GM19463 (cell line): ENCODE data around the gene LRRN4.
A peak's percentile ranks its signal among the peaks of the same experiment; 100 is the strongest.
"Not testable (repeated sequence)": the region's sequence is repeated elsewhere in the genome, so short reads cannot be mapped to it uniquely, and the experiment has no call there.

ENCODE experiments used
- ATAC-seq: cut with Tn5 transposase; IDR thresholded peaks from one replicate; pipeline ENCODE4 v1.9.1; 2021; ENCODE audit warnings: mild to moderate bottlenecking, moderate library complexity; ENCODE audit not compliant: unreplicated experiment

The LRRN4 gene

DNA sequence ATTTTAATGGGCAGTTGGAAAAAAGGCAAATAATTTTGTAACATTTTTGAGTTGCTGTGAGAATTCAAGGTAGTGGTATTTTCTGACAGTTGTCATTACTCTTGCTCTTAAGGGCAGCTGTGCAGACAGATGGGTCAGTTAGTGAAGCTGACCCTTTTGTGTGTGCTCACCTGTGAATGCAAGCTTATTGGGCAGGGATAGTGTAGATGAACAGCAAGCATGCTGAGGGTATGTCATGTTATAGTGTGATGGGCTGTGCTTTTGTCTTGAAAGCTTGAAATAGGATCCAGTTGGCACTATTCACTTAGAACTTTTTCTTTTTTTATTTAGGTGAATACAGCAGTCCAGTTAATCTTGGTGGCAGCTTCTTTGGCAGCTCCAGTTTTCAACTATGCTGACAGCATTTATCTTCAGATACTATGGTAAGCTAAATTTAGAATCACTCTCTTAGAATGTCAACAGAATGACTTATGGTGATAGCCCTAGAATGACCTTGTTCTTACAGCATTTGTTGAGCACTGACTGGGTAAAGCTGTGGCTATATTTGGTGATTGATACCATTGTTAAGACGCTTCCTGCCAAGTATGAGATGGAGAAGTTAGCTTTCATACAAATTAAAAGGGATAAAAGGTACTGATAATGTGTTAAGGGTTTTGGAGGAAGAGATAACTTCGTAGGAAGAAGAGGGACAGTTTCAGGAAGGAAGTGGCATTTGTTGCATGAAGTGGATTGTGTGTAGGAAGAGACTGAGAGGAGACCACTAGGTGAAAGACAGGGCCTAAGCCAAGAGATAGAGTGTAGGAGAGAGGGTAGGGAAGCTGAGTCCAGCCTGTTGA is 19.5 kb downstream of the LRRN4 start:
- no peak for ATAC-seq

DNA sequence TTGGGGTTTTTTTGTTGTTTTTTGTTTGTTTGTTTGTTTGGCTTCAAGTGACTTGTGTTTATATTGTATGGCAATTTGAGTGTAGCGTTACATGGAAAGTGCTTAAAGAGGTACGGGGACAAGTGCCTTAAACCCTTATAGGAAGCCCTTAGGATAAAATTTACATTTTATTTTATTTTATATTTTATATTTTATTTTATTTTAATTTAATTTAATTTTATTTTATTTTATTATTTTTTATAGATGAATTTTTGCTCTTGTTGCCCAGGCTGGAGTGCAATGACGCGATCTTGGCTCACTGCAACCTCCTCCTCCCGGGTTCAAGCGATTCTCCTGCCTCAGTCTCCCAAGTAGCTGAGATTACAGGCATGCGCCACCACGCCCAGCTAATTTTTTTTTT is 21.0 kb downstream of the LRRN4 start:
- not testable (repeated sequence) for ATAC-seq

DNA sequence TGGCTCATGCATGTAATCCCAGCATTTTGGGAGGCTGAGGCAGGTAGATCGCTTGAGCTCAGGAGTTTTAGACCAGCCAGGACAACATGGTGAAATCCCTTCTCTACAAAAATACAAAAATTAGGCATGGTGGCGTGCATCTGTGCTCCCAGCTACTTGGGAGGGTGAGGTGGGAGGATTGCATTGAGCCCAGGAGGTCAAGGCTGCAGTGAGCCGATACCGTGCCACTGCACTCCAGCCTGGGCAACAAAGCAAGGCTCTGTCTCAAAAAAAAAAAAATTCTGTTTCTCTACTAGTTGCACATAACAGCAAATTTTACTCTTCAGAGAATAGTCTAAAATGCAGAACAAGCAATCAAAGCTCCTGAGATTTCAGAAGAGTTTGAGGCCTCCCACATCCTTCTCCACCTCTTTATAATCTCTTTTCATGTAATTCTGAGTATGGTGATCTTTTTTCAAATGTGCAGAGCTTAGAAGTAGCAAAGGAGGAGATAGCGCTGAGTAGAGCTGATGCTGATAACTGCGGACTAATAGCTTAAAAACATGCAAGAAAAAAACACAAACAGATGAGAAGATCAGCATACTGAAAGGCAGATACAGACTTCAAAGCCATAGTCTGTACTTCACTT is 23.3 kb downstream of the LRRN4 start:
- ATAC-seq: no peak

DNA sequence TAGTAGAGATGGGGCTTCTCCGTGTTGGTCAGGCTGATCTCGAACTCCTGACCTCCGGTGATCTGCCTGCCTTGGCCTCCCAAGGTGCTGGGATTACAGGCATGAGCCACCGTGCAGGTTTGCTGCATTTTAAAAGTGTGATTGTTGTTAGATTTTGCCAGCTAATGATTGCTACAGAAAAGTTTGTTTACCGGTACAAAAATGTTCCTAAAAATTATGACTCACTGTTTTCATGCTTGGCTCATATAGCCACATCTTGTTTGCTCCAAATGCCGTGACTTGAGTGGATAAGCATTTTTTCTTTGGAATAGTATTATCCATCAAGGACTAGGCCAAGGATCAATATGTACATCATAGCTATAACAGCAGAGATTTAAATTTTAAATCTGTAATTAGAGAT is 24.3 kb downstream of the LRRN4 start:
- ATAC-seq: no peak

DNA sequence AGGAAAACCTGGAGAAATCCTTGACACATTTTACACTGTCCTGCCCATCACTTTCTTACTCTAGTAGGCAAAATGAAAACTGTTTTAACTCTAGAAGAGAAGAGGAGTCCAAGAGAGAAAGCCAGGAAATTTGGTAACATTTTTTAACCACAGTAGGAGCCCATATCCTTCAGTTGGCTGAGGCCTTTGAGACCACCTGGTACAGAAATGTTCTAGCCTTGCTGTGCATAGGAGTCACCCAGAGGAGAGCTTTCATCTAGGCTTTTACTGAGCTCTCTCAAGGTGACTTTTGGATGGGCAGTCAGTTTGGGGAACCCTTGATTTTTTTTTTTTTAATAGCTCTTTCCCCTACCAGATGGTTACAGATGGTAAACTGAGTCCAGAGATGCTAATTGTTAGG is 25.0 kb downstream of the LRRN4 start:
- ATAC-seq: no peak

DNA sequence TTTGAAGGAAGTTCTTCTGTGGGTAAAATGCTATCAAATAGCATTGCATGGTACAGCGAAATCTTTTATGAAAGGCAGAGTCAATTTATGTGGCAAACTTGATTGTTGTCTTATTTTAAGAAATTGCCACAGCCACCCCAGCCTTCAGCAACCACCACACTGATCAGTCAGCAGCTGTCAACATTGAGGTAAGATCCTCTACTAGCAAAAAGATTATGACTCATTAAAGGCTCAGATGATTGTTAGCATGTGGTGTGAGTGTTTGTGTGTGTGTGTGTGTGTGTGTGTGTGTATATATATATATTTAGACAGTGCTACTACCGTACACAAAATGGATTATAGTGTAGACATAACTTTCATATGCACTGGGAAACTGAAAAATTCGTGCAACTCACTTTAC is 27.8 kb downstream of the LRRN4 start:
- ATAC-seq: no peak

DNA sequence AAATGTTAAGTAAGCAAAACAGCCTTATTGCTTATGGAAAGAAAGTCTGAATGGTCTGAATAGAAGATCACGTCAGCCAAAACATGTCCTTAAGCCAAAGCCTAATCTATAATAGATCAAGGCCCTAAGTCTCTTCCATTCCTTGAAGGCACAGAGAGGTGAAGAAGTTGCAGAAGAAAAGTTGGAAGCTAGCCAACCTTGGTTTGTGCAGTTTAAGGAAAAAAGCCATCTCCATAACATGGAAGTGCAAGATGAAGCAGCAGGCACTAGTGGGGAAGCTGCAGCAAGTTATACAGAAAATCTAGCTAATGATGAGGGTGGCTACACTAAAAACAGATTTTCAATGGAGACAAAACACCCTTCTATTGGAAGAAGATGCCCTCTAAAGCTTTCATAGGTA is 29.1 kb downstream of the LRRN4 start:
- no peak for ATAC-seq

DNA sequence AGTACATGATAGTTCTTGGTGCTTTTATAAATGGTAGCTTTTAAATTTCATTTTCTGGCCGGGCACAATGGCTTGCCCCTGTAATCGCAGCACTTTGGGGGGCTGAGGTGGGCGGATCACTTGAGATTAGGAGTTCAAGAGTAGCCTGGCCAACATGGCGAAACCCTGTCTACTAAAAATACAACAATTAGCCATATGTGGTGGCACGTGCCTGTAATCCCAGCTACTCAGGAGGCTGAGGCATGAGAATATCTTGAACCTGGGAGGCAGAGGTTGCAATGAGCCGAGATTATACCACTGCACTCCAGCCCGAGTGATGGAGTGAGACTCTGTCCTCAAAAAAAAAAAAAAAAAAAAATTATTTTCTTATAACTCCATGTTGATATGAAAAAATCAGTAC is 36.0 kb downstream of the LRRN4 start:
- ATAC-seq: no peak

DNA sequence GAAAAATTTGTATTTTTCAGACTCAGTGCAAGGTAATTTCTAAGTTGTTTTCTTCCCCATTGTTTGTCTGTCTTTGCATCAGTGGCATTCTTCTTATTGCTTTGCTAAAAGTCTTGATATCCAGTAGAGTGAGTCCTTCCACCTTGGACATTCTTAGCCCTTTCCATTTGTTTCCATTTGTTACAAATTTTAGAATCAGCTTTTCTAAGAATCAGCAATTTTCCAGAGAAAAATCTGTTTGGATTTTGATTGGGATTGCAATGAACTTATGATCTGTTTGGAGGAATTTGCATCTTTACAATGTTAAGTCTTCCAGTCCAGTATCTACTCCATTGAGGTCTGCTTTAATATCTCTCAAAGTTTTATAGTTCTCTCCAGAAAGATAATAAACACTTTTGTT is 36.4 kb downstream of the LRRN4 start:
- ATAC-seq: no peak

DNA sequence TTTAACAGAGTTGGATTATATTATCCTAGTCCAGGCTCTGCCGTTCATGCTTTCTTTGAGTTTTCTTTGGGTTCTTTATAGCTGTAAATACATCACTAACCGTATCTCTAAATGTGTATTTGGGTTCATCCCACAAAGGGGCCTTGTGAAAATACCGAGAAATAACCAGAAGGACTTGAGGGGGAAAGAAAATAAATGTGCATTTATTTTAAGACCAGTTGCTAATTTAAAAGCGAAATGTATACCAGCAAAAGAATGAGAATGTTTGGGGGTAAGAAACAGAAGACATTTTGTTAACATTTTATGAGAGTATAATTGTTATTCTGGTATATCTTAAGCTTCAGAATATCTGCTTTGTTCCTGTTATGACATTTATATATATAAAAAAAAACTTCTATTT is 38.9 kb downstream of the LRRN4 start:
- ATAC-seq: no peak

DNA sequence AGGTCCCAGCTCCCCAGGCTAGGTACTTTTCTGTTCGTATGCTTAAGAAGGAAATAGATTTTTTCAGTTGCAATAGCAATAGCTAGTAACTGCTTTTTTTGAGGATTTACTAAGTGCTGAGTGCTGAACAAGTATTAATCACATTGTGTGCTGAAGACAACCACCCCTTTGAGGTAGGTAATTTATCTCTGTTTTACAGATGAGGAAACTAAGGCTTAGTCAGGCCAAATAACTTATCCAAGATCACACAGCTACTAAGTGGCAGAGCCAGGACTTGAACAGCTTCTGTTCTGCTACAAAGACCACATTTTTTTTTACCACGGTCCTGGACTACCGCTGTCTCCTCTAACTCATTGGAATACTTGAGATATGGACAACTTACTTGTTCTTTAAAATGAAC is 39.8 kb downstream of the LRRN4 start:
- ATAC-seq: no peak

DNA sequence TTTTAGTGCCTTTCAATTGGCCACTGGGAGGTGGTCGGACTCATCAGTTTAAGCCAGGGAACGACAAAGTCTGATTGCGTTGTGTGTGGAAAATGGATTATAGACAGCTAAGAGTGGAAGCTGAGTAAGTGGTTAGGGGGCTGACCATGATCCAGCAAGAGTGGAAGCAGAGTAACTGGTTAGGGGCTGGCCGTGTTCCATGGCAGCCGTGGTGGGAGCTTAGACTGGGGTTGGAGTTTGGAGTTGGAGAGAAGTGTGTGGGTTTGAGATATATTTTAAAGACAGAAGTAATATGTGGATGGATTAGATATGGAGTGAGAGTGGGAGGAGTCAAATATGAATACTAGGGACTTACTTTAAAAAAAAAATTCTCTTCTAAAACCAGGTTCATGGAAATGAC is 41.7 kb downstream of the LRRN4 start:
- ATAC-seq: no peak

DNA sequence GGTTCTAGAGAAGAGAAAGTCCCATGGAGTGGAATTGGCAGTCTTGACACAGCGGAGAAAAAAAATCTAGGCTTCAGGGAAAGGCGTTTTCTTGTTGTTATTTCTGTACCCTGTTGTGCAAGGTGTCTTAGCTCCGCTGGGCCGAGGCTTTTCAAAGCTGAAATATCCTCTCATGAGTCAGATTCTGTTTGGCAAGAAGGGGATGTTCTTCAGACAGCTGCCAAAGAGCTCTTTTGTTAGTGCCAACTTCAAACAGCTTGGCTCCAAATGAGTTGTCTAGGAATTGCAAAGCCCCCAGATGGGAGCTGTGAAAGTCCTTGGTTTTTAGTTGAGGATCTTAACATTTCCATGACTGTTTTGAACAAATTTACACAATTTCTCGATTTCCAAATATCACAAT is 45.6 kb downstream of the LRRN4 start:
- no peak for ATAC-seq

DNA sequence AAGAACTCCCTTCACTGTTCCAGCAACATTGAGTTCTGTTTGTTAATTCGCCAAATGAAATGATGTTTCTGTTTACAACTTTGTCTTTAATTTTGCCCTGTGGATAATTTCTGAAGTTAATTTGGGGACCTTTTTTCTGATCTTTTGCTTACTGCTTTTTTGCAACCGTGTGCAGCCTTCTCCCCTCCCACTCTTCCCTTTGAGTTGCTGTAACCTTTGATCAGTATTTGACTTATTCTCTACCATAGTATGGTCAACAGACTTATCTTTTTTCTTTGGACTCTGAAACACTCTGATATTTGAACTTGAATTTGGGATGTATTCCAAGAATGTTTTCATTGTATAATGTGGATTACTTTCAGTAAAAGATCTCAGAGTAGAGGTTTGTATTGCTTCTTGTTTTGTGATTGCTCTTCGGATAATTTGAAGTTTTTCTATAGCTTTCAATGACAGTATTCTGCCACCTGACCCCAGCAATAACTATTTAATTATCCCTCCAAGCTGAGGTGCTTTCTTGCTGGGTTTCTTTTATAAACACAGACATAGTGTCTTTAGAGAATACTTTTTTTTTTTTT is 46.2 kb downstream of the LRRN4 start:
- no peak for ATAC-seq

DNA sequence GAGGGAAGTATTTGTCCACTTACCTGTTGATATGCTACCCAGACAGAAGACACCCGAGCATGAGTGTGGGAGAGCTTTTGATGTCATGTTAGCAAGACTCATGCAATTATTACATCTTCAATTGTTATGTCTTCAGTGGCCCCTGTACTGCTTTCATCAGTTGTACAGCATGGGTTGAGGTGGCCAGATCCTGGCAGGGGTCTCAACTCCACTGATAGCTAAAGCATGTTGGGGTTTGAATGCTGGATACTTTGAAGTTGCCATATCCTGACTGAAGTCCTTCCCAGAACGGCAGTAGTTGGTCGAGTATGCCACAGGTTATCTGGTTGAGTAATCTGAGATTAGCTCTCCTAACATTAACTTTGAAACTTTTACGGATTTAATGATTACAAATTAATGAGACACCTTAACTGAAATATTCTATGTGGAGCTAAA is 46.7 kb downstream of the LRRN4 start:
- ATAC-seq: no peak

DNA sequence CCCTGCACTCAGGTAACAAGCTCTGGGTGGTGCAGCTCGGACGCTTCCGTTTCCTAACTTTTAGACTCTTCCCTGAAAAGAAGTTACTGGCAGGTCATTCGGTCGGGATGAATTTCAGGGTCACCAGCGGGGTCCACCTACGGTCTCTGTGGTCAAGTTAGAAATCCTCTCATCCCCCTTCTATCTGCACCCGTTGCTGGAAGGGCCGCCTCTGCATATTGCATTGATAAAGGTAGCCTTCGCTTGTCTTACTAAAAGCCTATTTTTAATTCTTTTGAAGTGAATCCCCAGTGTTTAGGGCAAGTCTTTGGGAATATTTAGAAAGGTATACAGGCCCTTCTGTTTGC is 47.3 kb downstream of the LRRN4 start:
- ATAC-seq: no peak

DNA sequence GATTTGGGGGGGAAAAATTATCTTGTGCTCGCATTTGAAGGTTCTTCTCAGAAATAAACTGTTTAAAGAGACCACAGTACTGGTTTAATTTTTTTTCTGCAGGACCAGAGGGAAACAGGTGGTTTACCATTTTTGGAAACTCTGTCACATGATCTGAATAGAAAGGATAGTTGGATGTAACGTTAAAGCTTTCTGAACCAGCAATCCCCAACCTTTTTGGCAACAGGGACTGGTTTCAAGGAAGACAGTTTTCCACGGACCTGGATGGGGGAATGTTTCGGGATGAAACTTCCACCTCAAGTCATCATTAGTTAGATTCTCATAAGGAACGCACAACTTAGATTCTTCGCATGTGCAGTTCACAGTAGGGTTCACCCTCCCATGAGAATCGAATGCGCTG is 53.0 kb downstream of the LRRN4 start:
- no peak for ATAC-seq

DNA sequence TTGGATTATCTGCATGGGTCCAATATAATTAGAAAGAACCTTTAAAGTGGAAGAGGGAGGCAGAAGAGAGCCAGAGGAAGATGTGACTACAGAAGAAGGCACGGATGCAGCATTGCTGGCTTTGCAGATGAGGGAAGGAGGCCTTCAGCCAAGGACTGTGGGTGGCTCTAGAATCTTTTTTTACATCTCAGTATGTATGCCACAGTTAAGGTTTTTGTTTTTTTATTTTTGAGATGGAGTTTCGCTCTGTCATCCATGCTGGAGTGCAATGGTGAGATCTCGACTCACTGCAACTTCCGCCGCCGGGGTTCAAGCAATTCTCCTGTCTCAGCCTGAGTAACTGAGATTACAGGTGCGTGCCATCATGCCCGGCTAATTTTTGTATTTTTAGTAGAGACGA is 54.1 kb downstream of the LRRN4 start:
- no peak for ATAC-seq

DNA sequence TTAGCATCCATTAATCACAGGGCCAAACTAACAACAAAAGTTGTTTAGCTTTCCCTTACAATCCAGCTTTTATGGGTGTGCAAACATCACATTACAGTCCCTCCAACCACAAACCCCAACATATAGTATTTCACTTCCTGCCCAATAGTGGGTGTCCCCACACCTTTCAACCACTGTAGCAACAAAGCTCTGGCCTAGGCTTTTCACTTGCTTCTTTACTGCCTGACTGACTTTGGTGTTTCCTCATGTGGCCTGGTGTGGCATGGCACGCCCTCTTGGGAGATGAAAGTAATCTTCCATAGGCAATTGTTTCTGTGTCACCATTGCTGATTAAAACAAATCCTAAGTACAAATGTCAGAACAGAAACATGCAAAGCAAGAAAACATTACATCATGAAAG is 57.1 kb downstream of the LRRN4 start:
- ATAC-seq: peak; percentile 96

DNA sequence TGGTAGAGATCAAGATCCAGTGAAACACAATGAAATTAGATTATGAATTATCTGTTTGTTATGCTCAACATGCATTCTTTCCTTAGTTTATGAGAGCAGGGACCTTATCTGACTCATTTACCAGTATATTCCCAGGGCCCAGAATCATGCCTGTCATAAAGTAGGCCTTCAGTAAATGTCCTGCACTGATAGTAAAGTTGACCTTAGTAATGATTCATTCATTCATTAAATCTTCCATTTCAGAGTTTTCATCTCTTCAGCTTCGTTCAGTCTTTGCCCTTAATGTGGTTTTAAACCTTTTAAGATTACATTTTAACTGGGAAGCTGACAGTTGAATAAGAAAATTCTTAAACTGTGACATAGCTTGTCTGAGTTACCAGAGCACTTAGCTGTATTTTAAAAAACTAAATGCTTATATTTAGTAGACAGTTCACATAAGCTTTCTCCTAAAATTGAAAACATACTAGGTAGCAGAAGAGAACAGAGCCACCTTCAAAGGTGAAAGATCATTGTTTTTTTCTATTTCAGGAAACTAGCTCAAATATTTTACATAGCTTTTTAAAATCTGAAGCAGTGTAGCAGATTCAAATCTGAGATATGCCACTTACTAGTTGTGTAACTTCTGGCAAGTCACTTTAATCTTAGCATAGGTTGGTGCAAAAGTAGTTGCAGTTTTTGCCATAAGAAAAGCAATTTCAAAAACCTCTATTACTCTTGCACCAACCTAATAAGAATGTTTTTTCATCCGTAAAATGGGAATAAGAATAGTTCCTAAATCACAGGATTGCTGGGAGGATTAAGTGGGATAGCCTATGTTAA is 62.0 kb downstream of the LRRN4 start:
- ATAC-seq: no peak

DNA sequence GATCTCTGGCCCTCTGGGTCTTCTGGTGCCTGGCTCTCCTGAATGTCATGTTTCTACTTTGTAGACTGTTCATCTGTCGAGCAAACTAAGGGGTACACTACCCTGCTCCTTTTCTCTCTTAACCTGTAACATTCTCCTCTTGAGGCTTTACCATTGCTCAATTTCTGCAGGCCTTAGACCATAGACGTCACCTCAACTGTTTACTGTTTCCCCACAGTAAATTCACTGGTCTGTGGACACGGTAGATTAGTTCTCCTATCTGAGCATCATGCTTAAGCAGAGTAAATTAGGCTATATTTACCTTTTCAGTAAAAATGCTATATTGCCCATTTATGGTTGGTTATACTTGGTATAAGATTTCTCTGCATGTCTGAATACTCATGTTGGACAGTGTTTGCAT is 62.9 kb downstream of the LRRN4 start:
- no peak for ATAC-seq
